COLO829 (cell line): ENCODE results near the gene PATL2.
"Not testable (repeated sequence)": the region's sequence is repeated elsewhere in the genome, so short reads cannot be mapped to it uniquely, and the experiment has no call there.

Source experiments
- DNase-seq: peaks from one replicate; pipeline ENCODE4 v3.0.0; 2012; ENCODE audit warnings: low spot score

The PATL2 gene

DNA sequence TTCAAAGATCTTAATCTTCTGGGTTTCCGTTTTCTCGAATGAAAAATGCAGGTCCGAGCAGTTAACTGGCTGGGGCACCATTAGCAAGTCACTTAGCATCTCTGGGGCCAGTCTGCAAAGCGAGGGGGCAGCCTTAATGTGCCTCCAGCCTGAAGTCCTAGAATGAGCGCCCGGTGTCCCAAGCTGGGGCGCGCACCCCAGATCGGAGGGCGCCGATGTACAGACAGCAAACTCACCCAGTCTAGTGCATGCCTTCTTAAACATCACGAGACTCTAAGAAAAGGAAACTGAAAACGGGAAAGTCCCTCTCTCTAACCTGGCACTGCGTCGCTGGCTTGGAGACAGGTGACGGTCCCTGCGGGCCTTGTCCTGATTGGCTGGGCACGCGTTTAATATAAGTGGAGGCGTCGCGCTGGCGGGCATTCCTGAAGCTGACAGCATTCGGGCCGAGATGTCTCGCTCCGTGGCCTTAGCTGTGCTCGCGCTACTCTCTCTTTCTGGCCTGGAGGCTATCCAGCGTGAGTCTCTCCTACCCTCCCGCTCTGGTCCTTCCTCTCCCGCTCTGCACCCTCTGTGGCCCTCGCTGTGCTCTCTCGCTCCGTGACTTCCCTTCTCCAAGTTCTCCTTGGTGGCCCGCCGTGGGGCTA is at the start of gene PATL2, which contains the start of gene B2M:
TSS of gene PATL2 (minus strand) at position 228 of the 647 bp plus-strand sequence. CDS start 34,833 bp downstream, outside the sequence.
TSS of gene B2M (plus strand) at position 422 of the 647 bp plus-strand sequence. CDS start at position 452, 30 bp downstream.
- DNase-seq: peak; percentile 82

DNA sequence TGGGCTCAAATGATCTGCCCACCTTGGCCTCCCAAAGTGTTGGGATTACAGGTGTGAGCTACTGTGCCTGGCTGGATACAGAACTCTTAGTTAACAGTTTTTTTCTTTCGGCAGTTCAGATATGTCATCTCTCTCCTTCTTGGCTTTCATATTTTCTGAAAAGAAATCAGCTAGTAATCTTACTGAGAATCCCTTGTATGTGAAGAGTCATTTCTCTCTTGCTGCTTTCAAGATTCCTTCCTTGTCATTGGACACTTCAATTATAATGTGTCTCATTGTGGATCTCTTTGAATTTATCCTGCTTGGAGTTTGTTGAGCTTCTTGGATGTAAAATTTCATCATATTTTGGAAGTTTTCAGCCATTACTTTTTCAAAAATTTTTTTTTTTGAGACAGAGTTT is 42.2 kb upstream of the PATL2 start:
- DNase-seq: no peak

DNA sequence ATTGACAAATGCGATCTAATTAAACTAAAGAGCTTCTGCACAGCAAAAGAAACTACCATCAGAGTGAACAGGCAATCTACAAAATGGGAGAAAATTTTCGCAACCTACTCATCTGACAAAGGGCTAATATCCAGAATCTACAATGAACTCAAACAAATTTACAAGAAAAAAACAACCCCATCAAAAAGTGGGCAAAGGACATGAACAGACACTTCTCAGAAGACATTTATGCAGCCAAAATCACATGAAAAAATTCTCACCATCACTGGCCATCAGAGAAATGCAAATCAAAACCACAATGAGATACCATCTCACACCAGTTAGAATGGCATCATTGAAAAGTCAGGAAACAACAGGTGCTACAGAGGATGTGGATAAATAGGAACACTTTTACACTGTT is 32.3 kb upstream of the PATL2 start:
- not testable (repeated sequence) for DNase-seq

DNA sequence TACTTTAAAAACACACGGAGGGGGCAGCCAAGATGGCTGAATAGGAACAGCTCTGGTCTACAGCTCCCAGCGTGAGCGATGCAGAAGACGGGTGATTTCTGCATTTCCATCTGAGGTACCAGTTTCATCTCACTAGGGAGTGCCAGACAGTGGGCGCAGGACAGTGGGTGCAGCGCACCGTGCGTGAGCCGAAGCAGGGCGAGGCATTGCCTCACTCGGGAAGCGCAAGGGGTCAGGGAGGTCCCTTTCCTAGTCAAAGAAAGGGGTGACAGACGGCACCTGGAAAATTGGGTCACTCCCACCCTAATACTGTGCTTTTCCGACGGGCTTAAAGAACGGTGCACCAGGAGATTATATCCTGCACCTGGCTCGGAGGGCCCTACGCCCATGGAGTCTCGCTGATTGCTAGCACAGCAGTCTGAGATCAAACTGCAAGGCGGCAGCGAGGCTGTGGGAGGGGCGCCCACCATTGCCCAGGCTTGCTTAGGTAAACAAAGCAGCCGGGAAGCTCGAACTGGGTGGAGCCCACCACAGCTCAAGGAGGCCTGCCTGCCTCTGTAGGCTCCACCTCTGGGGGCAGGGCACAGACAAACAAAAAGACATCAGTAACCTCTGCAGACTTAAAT is 28.2 kb upstream of the PATL2 start:
- DNase-seq: not testable (repeated sequence)

DNA sequence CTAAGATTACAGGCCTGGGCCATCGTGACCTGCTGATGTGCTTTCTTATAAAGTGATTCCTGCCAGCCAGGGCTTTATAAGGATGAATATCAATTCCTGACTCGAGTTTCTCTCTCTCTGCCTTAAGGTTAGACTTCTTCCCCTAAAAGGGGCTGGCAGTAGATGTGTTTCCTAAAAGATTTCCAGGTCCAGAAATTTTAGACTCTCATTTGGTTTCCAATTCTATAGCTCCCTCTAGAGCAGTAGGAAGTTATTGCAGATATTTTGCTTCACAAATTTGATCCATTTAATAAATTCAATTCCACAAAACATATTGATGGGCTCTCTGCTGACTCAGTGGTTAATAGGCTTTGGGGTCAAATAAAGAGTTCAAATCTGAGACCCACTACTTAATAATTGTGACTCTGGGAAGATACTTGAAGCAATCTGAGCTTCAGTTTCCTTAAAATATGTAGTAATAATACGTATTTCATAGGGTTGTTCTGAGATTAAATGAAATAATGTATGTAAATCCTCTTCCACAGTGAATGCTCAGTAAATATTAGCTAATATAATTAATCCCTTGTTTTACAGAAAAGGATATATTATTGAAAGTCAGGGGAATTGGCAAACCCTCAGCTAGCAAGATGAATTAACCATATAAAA is 27.3 kb upstream of the PATL2 start:
- DNase-seq: peak; percentile 50

DNA sequence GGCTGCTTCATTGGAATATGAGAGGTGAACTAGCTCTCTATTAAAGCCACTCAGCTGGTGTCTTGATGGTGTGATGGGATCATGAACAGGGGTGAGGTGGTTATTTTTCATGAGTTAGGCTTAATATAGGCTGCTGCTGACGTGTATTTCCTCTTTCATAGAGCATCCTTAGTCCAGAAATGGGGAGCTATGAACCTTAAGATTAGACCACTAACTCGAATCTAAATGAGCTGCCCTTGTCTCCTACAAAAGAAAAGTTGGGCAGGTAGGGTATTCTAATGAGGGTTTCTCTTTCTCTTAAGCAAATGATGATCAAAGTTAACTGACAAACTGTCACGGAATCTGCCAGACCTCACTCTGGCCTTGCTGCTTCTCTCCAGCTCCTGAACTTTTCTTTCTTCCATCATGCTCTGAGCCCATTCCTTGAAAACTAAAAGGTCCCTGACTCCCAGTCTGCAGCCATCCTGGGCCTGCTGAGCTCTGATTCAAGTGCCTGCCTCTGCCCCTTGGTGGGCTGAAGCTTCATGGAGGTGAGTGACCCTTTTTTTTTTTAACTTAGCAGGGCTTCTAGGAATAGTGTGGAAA is 25.1 kb upstream of the PATL2 start, which contains the start of gene TRIM69:
TSS of gene TRIM69 (plus strand) at position 348 of the 585 bp plus-strand sequence. CDS start at position 525, 177 bp downstream.
- no peak for DNase-seq

DNA sequence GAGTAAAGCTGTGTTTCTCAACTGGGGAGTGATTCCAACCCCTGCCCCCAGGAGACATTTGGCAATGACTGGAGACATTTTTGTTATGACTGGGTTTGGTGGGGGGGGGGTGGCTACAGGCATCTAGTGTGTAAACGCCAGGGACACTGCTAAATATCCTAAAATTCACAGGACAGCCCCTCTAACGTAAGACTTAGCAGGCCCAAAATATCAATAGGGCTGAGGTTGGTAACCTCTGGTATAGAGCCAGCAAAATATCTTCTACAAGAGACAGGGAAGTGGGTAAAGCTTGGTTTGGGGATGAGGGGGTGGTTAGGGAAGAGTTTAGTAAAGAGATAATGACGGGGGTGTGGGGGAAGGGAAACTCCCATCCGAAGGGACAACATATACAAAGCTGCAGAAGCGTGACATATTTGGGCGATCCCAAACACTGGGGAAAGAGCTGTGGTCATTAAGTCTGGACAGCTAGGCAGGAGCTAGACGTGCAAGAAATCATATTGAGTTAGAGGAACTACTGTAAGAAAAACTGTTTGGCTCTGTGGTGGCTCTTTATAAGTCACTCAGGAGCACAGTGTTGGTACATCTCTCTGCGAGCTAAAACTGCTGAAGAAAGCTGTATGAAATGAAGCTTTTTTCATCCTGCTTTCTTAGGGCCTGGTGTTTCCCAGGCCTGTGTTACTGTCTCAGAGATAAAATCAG is 24.5 kb upstream of the PATL2 start:
- no peak for DNase-seq

DNA sequence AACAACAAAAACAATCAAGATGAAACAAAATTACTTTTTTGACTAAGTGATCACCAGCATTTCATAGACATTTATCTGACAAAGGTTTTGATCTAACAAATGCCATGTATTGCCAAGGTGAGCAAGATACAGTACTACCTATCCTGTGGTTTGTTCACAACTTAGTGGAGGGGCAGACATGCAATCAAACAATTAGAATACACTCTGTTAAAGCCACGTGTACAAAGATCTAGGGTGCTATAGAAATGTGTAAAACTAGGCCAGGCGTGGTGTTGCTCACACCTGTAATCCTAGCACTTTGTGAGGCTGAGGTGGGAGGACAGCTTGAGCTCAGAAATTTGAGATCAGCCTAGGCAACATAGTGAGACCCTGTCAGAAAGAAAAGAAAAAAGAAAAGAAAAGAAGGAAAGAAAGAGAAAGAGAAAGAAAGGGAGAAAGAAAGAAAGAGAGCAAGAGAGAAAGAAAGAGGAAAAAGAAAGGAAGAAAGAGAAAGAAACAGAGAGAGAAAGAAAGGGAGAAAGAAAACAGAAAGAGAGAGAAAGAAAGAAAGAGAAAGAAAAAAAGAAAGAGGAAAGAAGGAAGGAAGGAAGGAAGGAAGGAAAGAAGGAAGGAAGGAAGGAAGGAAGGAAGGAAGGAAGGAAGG is 23.8 kb upstream of the PATL2 start:
- no peak for DNase-seq

DNA sequence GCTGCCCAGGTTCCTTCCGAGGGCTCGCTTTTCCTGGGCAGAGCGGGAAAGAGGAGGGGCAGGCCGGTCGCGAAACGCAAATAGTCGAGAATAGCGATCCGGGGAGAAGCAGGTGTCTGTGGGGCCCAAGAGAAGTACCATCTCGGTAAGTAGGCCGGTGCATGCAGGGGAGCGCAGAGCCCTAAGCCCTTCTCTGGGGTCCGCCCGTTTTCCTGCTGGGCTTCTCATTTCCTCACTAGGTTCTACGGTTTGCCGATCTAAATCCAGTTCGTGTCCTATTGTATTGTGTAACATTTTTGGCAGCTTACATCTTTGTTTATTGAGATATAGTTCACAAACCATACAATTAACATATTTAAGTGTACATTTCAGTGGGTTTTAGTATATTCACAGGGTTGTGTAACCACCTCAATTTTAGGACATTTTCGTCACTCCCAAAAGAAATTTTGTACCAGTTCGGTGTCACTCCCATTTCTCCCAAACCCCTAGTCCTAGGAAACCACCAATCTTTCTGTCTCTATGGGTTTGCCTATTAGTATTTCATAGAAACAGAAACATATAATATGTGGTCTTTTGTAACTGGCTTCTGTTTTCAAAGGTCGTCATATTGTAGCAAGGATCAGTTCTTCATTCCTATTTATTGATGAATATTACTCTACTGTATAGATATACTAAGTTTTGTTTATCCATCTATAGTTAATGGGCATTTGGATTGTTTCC is 18.4 kb upstream of the PATL2 start:
- no peak for DNase-seq

DNA sequence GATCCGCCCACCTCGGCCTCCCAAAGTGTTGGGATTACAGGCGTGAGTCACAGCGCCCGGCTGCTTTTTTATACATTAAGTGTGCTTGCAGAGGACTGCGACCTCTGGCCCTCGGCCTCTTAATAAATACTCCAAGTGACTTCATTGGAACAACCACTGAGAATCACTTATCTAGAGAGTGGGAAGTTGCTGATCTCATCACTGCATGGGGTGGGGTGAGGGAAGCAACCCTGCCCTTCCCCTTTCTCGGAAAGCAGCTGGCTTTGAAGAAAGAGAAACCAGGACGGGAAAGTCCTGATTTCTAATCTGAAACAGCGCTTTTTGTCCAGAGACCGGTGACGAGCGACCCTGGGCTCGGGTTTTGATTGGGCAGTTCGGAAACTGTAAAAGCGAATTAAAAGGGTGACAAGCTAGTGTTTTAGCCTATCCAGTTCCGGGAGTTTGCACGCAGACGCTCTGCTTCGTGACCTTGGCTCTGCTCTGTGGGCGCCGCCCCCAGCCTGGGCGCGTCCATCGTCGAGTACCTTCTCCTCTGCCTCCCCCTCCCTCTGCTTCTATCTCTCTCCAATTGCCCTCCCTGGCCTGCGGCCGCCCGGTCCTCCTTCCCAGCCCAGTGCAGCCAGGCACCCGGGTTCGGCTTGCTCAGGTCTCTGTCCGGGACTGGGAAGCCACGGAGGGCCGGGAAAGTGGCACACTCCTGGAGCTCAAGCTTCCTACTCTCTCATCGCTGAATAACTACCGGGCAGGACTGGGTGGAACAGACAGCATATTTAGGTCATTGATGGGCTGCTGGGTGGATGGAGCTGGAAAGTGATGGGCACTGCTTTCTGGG is 17.7 kb upstream of the PATL2 start:
- DNase-seq: peak; percentile 82

DNA sequence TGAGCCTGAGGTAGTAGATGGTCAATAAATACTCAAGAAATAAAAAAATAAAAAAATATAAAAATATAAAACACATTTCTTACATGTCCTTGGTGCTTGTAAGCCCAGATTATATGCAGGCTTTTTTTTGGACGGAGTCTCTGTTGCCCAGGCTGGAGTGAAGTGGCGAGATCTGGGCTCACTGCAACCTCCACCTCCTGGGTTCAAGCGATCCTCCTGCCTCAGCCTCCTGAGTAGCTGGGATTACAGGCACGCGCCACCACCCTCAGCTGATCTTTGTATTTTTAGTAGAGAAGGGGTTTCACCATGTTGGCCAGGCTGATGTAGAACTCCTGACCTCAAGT is 17.1 kb upstream of the PATL2 start:
- DNase-seq: not testable (repeated sequence)

DNA sequence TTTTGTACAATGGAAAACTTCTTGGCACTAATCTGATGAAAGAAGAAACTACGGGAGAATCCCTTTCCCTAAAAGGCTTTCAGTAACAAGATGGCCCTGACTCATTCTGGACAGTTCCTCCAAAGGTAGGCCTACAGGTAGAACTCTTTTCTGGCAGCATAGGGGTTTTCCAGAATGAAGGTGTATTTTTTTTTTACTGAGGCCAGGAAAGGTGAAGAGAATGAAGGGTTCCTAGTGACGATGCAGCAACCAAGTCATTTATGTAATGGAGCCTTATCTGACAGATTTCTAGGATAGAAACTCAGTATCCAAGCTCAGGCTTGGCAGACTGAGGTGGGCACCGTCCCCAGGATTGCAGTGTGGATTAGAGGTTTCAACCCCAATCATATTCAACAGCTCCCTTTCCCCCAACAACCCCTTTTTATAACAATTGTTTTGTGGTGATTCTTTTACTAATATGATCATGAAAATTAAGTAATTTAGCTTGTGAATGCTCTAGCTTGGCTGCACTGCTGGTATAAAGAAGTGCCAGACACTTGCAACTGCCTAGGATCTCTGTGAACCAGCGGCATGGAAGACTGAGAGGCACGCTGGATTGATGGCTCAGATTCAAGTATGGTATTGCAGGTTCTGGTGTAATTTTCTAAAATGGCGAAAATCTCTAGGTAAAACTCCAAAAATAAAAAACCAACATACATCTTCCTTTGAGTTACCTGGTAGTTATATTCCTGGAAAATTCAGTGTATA is 16.5 kb upstream of the PATL2 start:
- DNase-seq: no peak

DNA sequence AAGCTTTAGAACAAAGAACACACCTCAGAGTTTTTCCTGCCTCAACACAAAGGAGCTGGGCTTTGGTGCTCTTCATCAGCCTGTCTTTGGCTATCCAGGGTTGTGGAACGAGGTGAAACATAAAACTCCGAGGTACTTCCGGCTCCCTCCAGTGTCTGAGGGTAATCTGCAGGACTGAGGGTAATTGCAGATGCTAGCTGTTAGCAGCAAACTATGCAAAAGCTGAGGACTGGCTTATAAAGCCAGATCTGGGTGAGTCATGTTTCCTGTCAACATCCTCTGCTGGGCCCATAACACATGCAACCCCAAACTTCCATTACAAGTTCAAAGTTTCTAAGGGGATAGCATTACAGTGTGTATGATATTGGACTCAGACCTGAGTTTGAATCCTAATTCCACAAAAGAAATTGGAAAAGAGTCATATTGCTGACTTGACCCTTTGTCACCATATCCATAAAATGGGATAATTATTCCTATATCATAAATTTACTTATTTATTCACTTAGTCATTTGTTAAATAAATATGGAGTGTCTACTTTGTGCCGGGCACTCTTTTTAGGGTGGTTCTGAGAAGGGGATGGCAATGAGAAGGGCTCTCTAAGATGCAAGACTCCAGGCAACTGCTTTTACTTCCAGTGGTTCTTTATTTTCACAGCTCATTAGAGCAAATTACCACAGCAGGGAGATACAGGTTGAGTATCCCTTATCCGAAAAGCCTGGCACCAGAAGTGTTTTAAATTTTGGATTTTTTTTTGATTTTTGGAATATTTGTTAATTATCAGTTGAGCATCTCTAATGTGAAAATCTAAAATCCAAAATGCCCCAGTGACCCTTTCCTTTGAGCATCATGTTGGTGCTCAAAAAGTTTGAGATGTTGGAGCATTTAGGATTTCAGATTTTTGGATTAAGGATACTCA is 15.7 kb upstream of the PATL2 start:
- peak; percentile 63 for DNase-seq

DNA sequence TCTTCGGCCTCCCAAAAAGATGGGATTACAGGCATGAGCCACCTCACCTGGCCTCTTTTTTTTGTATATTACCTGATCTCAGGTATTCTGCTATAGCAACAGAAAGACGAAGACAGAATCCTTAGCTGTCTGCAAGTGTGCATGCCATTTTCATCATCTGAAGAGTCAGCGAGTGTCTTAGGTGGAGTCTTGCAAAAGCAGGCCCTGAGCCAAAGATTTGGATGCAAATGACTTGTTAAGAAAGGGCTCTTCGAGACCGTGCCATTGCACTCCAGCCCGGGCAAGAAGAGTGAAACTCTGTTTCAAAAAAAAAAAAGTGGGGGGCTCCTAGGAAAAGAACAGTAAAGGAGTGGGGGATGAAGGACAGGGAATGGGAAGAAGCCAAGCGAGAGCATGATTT is 15.0 kb upstream of the PATL2 start:
- DNase-seq: no peak

DNA sequence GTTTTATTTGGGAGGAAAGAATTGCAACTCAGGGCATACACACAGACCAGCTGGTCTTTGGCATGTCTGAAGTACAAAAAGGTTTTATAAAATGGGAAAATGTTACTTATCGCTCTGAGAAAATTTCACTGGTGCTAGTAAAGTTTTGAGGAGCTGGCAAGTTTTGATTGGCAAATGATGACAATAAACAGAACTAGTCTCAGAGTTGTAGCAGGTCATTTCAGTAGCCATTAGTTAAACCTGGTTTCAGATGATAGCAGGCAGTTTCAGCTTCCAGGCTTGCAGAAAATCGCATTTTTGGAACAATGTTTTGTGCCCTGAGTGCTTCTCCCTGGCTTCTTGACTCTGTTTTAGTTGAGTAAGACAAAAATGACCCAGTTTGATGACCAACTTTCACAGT is 10.9 kb upstream of the PATL2 start:
- DNase-seq: no peak

DNA sequence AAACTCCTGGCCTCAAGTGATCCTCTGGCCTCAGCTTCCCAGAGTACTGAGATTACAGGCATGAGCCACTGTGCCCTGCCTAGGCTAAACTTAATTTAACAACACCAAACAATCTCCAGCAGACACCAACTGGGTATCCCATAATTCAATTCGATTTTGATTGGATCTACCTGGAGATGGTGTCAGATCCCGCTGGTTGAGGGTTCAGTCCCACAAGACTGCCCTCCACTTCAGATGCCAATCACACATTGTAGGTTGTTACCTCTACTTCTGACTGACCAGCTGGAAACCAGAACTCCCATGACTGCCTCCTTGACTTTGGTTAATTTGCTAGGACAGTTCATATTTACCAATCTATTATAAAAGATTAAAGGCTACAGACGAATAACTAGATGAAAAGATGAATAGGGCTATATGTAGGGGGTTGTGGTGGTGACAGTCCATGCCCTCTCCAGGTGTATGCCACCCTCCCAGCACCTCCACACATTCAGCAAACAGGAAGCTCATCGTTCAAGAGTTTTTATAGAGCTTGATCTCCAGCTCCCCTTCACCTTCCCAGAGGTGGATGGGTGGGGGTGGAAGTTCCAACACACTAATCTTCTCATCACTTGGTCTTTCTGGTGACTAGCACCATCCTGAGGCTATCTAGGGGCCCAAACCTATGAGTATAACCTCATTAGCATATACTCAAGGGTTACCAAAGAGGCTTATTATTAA is 9.5 kb upstream of the PATL2 start:
- DNase-seq: no peak

DNA sequence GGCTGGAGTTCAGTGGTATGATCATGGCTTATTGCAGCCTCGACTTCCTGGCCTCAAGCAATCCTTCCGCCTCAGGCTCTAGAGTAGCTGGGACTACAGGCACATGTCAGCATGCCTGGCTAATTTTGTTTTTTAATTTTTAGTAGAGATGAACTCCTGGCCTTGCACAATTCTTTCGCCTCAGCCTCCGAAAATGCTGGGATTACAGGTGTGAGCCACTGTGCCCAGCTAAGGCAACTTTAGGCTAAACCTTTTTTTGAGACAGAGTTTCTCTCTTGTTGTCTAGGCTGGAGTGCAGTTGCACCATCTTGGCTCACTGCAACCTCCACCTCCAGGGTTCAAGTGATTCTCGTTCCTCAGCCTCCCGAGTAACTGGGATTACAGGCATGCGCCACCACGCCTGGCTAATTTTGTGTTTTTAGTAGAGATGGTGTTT is 8.9 kb upstream of the PATL2 start:
- not testable (repeated sequence) for DNase-seq
